GM23338 (cell line): ENCODE results near the gene CCNL1.

ENCODE experiments used
- CREB1 ChIP-seq: fragments of 250-450 bp; sonication (Bioruptor Pico); IDR thresholded peaks from 2 replicates; pipeline ENCODE4 v1.5.0; 2020; ENCODE audit warnings: low read depth, mild to moderate bottlenecking, moderate library complexity
- CTCF ChIP-seq, 2 experiments: fragments of 200-600 bp in 1 of 2; sonication (generic) in 1 of 2; conservative IDR thresholded peaks; 2 replicates each; pipeline versions ENCODE4 v1.5.1 to v1.6.1; 2016 to 2017; ENCODE audit warnings: antibody characterized with exemption in 2 of 2, low read depth in 2 of 2, mild to moderate bottlenecking in 2 of 2, moderate library complexity in 1 of 2
- ETS1 ChIP-seq: IDR thresholded peaks from 2 replicates; pipeline ENCODE4 v1.6.1; 2016; ENCODE audit warnings: antibody characterized with exemption
- EZH2 ChIP-seq: fragments of 200-600 bp; sonication (generic); IDR thresholded peaks from one replicate; pipeline ENCODE4 v1.8.0; 2017; ENCODE audit warnings: antibody characterized with exemption, mild to moderate bottlenecking, low read depth; ENCODE audit not compliant: unreplicated experiment
- EZH2phosphoT487 ChIP-seq: fragments of 200-600 bp; sonication (generic); IDR thresholded peaks from one replicate; pipeline ENCODE4 v1.8.1; 2018; ENCODE audit warnings: antibody characterized with exemption; ENCODE audit not compliant: unreplicated experiment
- JUNB ChIP-seq: IDR thresholded peaks from one replicate; pipeline ENCODE4 v1.6.1; 2016; ENCODE audit warnings: antibody characterized with exemption; ENCODE audit not compliant: unreplicated experiment
- POLR2AphosphoS5 ChIP-seq: IDR thresholded peaks from 2 replicates; pipeline ENCODE4 v1.6.1; 2016; ENCODE audit warnings: antibody characterized with exemption, low read depth
- REST ChIP-seq: IDR thresholded peaks from one replicate; pipeline ENCODE4 v1.6.1; 2018; ENCODE audit warnings: antibody characterized with exemption; ENCODE audit not compliant: unreplicated experiment
- STAT1 ChIP-seq: IDR thresholded peaks from one replicate; pipeline ENCODE4 v1.6.1; 2016; ENCODE audit warnings: antibody characterized with exemption; ENCODE audit not compliant: unreplicated experiment
- ZNF114 ChIP-seq: fragments of 250-450 bp; sonication (Bioruptor Pico); IDR thresholded peaks from 2 replicates; pipeline ENCODE4 v1.5.0; 2020; ENCODE audit warnings: mild to moderate bottlenecking, moderate library complexity
- ZNF331 ChIP-seq: fragments of 250-450 bp; sonication (Bioruptor Pico); IDR thresholded peaks from 2 replicates; pipeline ENCODE4 v1.5.0; 2020; ENCODE audit warnings: low read depth, mild to moderate bottlenecking, moderate library complexity
- ZNF462 ChIP-seq: fragments of 250-450 bp; sonication (Bioruptor Pico); IDR thresholded peaks from 2 replicates; pipeline ENCODE4 v1.5.0; 2020; ENCODE audit warnings: mild to moderate bottlenecking, moderate library complexity

GRCh38 chr3:157113832-157114505 lies 46.0 kb downstream of the CCNL1 start:
- TF ChIP-seq CTCF (conservative IDR thresholded peaks at IDR 0.05; ENCODE audit: low read depth in 2 of 2) (peak; percentile 45 to 52), POLR2AphosphoS5 (no peak), EZH2phosphoT487 (no peak), EZH2 (no peak), ZNF331 (CRISPR knock-in tag) (no peak), REST (no peak), CREB1 (no peak), JUNB (no peak), ZNF114 (CRISPR knock-in tag) (no peak), ZNF462 (CRISPR knock-in tag) (no peak), STAT1 (no peak), ETS1 (no peak)
